ENCODE results near the gene MLXIP.
"Not testable (repeated sequence)": the region's sequence is repeated elsewhere in the genome, so short reads cannot be mapped to it uniquely, and the experiment has no call there.

MLXIP gene

DNA sequence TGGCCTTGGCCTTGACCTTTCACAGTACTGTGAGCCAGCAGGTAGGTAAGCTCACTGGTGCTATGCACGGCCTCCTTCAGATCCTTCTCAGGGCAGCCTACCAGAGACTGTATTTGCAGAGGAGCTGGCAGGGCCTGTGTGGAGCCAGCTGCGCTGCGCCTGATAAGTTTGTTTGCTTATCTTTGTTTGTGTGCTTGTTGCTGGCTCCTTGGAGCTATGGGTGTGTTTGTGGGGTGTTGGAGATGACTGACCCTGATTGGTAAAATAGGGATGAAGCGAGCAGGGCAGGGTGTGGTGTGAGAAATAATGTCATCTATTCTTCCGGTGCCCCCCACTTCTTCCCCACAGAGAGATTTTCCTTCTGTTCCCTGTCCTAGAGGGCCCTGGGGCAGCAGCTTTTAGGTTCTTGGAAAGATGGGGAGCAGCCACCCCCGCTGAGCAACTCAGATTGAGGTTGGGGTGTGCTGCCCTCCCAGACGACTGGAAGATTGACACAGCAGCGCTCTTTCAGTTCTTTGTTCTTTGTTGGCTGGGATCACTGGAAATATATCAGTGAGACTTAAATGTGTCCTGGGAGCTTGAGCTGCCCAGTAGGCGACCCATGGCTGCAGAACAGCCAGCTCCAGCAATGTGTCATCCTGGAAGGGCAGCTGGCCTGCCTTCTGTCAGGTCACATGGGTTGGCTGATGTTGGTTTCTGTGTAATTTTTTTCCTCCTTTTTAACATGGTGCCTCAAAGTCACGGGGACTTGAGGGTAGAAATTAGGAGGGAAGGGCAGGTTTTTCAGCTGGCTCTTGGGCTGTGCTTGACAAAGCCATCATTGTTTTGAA is 19.6 kb downstream of the MLXIP start:
- DNase-seq: no peak

DNA sequence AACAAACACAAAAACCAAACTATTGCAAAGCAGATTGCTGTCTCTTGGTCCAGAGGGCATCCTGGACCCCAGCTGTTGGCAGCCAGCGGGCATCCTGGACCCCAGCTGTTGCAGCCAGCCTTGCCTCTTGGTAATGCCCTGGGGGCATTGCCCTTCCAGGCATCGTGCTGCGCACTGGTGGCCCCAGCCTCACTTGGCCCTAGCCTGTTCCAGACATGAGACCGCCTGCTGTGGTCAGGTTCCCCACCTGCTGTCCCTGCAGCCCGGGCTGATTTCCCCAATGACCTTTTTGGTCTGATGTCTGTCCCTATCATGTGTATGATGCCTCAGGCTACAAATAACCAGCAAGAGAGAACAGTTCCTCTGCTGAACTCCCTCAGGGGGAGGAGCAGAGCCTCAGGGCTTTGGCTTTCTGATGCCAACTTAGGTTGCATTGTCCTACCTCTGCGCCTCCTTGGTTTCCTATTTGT is 20.8 kb downstream of the MLXIP start:
- DNase-seq: no peak

DNA sequence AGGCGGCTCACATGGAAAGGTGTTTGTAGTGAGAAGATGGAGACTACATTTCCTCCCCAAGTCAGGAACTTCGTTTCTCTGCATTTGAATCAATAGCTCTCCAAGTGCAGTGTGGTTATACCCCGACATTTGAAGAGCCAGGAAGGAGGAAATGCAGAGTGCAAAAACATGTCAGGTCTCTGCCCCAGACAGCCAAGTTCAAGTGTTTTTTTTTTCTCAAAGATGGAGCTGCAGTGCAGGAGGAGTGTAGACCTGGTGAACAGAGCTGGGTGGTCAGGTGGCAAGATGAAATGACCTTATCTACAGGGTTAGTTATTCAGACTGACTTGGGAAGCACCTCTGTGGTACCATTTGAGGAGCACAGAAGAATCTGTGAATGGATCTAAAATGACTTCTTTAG is 21.3 kb downstream of the MLXIP start:
- DNase-seq: no peak

DNA sequence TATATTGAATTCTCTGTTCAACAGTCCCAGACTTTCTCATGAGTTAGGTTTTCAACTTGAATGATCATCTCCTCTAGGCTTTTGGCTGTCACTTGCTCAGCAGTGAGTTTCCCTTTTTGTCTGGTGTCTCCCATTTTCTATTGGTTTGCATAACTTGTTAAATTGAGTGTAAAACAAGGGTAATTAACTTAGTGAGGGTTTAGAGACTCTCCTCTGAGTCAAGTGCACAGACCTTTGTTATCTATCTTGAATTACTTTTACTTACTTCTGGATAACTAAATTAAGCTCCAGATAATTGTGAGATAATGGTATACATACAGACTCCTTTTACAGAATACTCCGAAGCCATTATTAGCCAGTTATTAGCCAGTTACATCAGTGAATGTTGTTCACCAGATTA is 22.0 kb downstream of the MLXIP start:
- DNase-seq: no peak

DNA sequence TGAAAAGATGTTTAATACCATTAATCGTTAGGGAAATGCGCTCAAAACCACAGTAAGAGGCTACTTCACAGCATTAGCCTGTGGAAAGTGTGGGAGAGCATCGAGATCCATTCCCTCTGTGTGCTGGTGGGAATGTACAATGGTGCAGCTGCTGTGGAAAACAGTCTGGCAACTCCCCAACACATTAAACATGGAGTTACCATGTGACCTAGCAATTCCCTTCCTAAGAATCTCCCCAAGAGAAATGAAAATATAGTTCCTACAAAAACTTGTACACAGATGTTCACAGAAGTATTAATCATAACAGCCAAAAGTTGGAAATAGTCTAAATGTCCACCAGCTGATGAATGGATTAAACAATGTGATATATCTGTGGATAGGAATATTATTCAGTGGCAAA is 23.8 kb downstream of the MLXIP start:
- DNase-seq: no peak

DNA sequence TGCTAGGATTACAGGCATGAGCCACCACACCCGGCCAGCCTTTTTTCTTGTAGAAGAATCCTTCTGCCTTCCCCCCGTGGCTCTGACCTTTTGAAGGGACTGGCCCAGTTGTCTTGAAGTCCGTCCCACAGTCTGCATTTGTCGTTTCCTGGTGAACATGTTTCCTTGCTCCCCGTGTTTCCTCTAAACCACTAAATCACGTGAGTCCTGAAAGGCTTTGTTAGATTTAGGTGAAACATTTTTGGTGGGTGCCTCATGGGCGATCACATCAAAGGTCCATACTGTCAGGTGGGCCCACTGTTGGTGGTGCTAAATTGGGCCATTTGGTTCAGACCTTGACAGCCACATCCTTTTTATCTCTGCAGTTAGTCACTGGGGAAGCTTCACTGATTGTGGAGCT is 26.3 kb downstream of the MLXIP start:
- DNase-seq: no peak

DNA sequence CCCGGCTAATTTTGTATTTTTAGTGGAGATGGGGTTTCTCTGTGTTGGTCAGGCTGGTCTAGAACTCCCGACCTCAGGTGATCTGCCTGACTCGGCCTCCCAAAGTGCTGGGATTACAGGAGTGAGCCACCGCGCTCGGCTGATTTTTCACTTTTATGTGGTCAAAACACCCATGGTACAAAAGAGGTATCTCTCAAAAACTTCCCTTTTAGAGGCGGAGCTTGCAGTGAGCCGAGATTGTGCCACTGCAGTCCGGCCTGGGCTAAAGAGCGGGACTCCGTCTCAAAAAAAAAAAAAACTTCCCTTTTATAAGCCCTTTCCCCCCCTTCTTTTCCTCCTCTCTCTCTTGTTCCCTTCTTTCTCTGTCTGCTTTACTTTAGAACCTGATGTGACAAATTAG is 26.9 kb downstream of the MLXIP start:
- not testable (repeated sequence) for DNase-seq

DNA sequence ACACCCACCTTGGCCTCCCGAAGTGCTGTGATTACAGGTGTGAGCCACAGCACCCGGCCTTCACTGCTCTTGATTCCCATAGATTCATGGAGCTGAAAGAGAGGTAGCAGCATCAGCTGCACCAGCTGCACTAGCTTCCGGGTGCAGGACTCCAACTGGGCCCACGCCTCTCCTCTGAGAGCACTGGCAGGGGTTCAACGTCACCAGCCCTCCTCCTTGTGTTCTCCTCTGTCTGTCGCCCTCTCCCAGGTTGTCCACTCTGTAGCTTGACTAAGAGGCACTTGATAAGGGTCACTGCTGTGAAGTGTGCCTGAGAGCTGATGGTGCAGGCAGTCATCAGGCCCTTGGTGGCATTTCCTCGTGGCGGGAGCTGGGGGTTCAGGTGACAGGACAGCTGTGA is 28.3 kb downstream of the MLXIP start:
- no peak for DNase-seq

DNA sequence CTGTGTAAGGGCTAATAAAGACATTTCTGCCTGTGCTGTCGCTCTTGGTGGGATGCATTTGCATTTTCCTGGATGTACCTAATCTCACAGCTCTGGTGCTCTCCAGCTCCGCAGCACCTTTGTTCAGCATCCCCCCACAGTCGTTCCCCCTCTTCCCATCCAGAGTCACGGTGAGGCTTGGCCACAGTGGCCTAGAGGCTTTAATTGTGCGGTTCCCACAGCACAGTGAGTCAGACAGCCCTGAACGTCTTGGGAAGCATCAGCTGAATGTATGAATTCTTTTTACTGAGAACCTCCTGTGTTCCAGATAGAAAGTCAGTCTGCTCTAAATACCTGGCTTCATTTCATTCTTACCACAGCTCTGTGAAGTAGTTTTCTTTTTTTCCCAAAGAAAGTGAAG is 28.7 kb downstream of the MLXIP start:
- DNase-seq: no peak

DNA sequence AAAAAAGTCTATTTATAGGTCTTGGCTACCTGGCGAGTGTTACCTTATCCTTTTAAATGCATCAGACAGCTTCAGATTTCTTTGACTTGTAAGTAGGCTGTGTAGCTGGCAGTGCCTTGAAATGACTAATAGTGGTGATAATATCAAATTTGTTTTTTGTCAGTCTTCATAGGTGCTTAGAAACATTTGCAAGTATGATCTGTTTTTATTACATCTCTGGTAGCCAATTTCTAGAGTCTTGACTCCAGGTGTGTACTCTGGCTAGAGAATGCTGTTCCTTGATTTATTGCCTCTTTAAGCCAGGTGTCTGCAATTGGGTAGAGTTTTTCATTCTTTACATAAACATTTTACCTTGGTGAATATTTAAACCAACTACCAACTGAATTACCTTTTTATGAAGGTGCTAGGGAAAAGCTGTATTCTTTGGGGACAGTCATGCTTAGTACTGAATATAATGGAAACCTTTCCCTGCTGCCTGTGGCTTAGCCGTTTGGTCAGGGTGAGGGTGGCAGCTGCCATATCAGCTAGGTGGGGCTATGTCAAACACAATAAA is 32.6 kb downstream of the MLXIP start:
- DNase-seq: no peak

DNA sequence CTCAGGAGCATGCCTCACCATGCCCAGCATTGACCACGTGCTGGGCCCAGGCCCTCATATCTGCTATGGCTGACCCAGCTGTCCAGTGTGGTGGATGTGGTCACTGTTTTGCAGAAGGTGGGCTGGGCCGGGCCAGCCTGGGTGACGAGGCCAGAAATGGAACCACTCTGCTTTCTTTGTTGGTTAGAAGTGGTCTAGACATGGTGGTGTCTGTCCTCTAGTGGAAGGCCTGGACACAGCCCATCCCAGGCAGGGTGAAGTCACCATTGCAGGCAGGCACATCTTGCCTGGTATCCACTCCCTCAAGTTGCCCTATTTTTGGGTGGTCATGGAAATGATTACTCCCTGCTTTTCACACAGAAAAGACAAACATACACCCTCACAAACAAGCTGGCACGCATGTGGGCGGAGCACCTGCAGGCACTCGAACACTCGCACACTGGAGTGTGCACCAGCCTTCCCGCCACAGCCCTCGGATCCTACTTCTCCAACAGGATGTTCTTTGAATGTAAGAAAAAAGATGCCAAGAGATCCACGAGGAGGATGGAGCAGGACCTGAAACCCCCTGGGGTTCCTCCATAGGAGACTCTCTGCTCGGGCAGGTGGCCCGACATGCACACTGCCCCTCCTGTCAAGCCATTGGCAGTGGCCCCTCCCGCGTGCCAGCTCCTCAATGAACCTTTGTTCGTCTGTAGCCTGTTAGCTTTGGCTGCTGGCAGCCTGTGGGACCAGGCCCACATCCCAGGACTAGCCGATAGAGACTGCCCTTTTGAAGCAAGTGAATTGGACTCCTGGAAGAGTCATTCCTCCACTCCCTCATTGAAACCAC is 38.4 kb downstream of the MLXIP start:
- DNase-seq: no peak

DNA sequence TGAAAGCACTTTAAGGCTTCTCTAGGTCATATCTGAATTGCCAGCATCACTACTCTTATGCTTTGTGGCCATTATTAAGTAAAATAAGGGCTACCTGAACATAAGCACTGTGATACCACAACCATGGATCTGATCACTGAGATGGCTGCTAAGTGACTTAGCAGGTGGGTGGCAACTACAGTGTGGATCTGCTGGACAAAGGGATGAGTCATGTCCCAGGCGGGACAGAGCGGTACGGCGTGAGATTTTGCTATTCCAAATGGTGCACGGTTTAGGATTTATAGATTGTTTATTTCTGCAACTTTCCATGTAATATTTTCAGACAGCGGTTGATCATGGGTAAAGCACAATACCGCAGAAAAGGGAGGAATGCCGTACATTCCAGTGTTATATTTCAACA is 39.4 kb downstream of the MLXIP start:
- DNase-seq: no peak

DNA sequence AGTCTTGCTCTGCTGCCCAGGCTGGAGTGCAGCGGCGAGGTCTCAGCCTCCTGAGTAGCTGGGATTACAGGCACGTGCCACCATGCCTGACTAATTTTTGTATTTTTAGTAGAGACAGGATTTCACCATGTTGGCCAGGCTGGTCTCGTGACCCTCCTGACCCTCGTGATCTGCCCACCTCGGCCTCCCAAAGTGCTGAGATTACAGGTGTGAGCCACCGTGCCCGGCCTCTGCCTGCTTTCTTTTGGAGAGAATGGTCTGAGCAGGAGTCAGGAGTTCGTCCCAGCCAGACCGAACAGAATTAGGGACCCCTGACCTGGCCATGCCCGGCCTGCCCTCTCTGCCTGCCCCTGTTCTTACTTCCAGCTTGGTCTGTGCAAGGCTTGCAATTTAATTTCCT is 42.8 kb downstream of the MLXIP start:
- not testable (repeated sequence) for DNase-seq

DNA sequence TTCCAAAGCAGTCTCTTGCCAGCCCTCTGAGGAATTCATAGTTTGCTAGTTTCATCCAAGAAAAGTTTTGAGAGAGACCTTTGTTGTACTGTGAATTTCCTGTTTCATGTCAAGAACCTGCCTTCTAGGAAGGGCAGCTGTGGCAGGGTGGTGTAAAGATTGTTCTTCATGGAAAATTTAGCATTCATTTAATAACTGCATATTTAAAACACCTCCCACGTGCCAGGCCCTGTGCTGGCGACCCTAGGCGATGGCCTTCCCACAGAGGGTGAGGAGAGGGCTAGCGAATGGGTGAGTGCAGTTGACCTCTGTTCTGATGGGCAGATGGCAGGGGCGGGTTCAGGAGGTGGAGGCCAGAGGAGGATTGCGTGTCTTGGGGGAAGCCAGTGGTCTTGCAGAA is 43.2 kb downstream of the MLXIP start:
- DNase-seq: no peak

DNA sequence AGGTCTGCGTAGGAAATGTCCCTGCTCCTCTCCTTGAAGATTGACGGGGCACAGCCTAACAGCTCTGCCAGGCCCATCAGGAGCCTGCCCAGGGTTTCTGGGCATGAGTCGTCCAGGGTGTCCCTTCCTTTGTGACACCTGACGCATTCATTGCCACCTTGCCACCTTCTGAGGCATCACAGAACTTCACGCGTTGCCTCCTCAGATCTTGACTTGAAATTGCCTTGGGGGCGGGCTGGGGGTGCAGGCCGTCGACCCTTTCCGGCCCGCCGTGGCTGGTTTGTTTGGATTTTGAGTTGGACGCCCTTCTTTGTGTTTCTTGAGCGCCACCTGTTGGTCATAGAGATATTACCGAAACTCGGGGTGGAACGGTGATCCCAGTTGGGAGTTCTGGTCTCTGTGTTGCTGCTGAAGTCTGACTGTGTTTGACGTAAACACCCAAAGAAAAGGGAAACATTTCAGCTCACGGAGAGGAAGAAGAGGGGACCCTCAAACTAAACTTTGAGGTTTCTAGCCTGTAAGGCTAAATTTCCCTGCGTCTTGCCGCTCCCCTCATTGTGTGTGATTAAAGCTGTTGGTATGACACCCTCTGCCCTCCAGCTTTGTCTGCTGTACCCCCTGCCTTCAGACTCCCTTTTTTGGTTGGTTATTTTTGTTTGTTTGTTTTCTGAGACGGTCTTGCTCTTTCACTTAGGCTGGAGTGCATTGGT is 44.6 kb downstream of the MLXIP start:
- DNase-seq: peak; percentile 65 to 77

DNA sequence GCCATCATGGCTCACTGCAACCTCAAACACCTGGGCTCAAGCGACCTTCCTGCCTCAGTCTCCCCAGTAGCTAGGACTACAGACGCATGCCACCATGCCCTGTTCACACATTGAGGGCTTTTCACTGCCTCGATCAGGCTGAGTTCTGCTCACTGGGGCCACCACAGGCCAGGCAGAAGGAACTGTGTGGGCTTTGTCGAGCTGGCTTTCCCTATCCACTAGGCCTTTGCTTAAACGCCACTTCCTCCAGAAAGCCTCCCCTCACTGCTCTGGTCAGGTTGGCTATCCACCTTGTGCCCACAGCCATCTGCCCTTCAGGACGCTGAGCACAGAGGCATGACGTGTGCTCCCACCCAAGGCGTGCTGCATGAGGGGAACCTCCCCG is 45.2 kb downstream of the MLXIP start:
- DNase-seq: no peak

DNA sequence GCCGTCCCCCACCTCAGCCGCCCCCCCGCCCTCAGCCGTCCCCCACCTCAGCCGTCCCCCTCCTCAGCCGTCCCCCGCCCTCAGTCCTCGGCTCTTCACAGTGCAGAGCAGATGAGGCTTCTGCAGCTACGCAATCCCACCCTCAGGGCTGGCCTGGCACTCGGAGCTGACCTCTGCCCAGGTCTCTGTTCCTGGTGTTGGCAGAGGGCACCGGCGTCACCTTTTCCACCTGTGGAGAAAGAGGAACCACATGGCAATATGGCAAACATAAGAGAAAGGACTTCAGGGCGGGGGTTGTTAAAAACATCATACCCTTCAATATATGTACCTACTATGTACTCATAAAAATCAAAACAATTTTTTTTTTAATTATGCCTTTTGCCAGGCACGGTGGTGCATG is 45.8 kb downstream of the MLXIP start:
- no peak for DNase-seq

DNA sequence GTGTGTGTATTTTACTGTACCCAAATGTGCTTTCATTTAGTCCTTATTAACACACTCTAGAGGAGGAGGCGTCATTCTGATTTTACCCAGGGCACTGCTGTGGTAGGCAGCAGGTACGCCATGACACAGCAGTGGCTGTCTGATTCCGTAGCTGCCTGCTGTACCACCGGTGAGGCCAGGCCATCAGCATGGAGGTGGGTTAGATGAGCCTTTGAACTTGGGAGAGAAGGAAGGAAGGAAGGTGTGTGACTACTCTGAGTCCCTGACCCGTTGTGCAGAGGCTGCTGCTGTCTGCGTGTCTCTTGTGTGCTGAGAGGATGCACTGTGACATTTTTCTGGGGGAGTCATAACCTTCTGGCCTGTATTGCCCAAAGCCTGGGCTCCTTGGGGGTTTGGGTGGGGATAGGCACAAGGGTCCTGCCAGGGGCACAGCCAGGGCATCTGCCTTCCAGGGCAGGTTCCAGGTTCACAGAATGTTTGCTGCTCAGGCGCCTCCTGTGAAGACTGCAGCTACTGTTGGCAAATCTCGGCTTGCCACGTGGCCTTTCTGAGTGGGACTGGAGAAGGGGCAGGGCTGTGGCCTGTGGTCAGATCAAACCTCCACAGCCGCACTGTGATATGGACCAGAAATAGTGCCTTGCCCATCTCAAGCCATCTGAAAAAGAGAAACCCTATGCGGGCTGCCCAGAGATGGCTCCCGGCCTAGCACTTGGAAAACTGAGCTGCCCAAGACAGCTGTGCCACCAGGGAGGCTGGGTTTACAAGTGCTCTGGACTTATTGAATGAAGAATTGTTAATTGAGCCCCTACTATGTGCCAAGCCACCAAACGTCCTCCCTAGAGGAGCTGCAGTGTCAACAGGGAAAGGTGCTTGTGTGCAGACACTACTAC is 47.1 kb downstream of the MLXIP start:
- DNase-seq: no peak

DNA sequence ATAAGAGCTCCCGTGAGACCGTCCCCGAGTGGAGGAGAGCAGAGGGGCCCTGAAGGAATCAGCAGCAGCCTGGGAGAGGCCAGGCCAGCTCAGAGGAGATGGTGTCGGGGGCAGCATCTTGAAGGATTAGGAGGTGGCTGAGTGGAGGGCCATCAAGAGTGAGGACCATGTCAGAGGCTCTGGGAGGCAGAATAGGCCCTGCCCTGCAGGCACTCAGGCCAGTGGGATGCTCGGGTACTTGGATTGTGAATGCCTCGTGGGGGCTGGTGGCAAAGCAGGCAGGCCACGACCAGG is 47.7 kb downstream of the MLXIP start:
- DNase-seq: no peak

DNA sequence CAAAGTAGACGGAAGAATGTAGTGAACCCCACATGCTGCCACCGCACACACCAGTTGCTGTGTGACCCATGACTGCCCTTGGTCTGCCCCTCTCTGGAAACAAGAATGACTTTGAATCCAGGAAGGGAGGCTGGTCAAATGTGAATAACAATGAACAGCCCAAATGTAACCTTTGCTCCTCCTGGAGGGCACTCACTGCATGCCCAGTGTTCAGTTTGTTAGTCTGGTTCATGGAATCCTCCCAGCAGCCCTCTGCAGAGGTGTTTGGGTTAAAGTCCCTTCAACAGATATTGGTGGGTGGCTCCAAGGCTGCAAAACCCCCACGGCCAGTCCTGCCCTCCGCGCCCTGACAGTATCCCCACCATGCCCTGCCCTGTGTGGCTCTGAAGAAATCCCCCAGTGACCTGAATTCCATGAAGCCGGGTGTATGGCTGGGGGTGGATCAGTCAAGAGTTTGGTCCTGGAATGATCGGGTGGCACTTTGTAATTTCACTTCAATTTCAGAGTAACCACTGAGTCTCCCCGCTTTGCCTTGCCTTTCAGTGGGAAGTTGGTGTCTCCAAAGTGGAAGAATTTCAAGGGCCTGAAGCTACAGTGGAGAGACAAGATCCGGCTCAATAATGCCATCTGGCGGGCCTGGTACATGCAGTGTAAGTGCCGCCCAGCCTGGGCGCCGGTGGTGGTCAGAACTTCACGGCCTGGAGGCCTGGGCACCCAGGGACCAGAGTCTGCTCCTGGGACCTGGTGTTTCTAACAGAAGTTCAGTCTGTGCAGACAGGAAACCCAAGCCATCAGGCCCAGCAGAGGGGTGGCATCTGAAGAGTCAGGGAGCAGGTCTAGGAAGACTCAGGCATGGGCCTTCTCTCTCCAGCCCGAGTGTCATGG is 48.4 kb downstream of the MLXIP start:
- no peak for DNase-seq

DNA sequence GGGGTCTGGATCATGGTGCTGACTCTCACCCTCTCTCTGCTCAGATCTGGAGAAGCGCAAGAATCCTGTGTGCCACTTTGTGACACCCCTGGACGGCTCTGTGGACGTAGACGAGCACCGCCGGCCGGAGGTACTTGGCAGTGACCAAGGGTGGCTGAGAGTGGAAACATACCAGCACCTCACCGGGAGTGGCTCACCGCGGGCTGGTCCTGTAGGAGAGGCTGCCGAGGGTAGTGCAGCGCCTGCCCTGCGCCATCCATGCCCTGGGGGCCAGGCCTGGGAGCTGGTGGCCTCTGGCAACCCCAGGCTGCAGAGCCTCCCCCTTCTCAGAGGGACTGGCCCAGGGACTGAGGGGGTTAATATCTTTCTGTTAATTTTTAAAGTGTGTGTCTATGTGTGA is 49.3 kb downstream of the MLXIP start:
- DNase-seq: no peak

Data from CD4-positive, alpha-beta T cell treated with Interleukin-1 beta for 1 hour (primary cell).